GM04503 (cell line): ENCODE measurements around the gene DUSP15.

Source experiments
- DNase-seq: peaks from one replicate; pipeline ENCODE4 v3.0.0-alpha.2; 2012; ENCODE audit warnings: low read depth

Gene DUSP15

GRCh38 chr20:31894980-31895675 is 24.8 kb upstream of the DUSP15 start:
- peak; percentile 67 for DNase-seq

GRCh38 chr20:31890646-31891045 is 20.3 kb upstream of the DUSP15 start:
- no peak for DNase-seq

- DNase-seq = no peak
Observed at GRCh38 chr20:31883829-31884228, 13.5 kb upstream of the DUSP15 start.

- DNase-seq = no peak
Observed at GRCh38 chr20:31881945-31882344, 11.6 kb upstream of the DUSP15 start.

DNA sequence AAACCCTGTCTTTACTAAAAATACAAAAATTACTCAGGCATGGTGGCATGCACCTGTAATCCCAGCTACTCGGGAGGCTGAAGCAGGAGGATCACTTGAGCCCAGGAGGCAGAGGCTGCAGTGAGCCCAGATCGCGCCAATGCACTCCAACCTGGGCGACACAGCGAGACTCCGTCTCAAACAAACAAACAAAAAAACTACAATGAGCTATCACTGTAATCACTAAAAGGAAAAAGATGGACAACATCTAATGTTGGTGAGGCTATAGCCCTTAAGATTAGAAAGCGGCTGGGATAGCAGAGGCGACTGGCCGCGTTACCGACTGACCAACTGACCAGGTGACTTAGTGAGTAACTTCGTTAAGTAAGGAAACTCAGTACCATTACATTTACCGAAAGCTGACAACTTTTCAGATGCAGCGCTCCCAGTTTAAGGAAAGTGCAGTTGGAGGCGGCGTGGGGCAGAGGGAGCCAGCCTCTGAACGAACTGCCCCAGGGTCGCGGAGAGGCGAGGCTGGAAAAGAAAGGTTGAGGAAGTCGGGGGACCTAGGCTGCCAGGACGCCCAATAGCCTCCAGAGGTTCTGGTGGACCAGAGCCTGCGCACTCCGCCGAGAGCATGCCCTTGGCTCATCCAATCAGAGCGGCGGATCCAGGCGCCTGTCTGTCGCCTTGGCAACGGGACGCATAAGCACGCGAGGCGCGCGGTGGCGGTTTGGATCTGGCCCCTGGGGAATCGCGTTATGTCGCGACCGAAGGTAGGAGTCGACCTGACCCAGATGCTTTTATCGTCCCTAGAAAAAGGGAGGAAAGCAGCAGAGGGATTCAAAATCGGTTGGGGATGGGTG is 9.0 kb upstream of the DUSP15 start:
- peak; percentile 70 for DNase-seq

GRCh38 chr20:31877684-31878083 is 7.4 kb upstream of the DUSP15 start:
- no peak for DNase-seq

DNA sequence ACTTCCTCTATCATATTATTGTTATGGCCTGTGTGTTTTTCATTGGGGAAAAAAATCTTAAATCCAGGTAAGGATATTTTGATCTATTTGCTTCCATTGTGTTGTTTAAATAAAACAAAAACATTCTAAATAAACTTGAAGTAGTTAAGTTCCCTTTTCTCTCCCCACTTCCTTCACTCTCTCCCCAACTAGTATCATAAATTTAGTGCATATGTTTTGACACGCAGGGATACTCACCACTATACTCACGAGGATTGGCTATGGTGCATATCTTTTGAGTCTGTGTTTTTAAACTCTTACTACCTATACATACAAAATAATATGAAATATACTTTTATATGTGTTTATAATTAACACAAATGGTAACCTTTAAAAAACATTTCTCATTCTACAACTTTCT is 5.3 kb upstream of the DUSP15 start:
- no peak for DNase-seq

GRCh38 chr20:31872406-31872805 is 2.1 kb upstream of the DUSP15 start:
- no peak for DNase-seq

DNA sequence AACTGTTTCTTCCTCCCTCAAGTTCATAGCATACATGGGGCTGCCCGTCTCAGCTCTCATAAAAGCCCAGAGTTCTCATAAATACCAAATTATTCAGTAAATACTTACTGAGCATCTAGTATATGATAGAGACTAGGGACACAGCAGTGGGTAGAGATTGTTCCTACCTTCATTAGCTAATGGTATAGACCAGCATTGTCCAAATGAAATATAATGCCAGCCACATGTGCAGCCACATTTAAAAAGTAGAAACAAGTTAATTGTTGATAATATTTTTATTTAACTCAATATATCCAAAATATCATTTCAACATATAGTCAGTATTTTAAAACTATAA is 1.3 kb upstream of the DUSP15 start:
- DNase-seq = no peak

- no peak for DNase-seq
Observed at GRCh38 chr20:31870726-31871617, 645 bp upstream of the DUSP15 start.

GRCh38 chr20:31869673-31869941 is 720 bp downstream of the DUSP15 start:
- no peak for DNase-seq

DNA sequence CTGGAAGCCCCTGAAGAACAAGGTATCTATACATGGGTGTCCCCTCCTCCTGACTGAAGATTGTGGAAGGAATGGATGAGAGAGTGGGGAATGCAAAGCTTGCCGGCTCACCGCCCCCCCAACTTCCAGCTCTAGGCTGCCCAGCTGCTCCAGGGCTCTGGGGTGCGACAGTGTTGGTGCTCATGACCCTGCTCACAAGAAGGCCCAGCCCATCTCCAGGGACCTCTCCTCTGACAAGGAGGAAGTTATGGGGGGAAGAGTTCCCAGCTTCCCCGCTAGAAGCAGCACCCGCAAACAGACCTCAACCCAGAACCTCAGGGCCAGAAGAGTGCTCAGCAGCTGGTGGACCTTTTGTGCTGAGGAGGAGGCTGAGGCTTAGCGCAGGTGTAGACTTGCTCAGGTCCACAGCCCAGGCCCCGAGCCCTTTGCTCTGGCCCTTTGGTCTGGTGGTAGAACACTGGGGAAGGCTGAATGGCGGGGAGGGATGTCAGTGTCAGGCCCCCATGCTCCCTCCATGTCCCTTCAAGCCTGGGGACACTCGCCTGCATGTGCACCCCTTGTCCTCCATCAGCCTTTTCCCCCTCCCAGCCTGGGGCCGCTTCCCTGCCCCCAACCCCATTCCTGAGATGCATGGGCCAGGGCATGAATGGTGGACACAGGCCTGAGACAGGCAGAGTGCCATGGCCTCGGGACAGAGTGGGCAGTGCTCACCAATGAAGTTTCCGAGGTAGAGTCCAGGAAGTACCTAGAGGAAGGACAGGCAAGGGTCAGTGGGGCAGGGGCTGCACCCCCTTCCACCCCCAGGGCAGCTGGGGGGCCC is 1.3 kb downstream of the DUSP15 start:
- no peak for DNase-seq

DNA sequence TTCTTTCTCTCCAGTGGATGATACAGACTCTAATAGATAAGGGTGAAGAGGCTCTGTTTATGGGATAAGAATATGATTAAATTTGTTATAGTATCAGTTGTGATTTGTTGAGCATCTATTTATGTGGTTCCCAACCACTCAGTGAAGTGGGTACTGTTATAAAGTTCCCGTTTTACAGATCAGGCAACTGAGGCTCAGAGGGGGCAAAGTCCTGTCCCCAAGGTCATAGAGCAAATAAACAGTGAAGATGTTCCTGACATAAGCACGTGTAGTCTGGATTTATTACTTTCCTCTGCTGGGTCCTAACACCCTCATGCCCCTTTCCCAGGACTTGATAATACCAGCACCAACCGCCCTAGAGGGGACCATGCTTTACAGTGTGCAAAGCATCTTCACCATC is 4.1 kb downstream of the DUSP15 start:
- no peak for DNase-seq

DNA sequence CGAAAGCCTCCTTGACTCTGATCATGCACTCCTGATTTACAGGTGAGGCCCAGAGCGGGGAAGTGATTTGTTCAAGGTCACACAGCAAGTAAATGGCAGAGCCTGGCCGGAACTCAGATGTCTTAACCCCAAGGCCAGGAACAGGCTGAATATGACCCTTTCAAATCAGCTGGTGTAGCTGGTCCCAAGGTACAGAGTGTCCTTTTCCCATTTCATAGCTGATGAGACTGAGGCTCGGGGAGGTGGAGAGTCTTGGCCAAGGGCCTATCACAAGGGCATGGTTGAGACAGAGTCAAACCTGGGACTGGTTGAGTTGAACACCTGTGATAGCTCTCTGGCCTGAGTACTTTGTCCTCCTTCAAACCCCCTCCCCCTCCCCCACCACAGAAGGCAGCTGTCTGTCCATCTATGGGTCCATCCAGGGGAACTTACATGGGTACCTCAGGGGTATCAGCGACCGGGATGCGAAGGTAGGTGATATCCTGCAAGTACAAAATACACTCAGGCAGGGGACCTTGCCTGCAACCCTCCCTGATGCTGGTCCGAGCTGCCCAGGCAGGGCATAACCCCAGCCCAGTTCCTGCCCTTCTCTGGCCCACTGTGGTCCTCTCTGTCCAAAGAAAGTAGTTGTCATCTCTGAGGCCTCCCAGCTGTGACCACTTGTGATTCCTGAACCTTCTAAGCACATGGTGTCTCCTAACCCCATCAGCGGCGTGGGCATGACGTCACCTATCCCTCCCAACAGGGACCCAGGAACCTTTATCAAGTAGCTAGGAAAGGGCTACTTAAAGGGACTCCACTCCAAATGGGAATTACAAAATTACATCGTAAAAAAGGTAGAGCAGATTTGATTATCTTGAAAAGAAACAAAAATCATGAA is 5.6 kb downstream of the DUSP15 start:
- DNase-seq = no peak

DNA sequence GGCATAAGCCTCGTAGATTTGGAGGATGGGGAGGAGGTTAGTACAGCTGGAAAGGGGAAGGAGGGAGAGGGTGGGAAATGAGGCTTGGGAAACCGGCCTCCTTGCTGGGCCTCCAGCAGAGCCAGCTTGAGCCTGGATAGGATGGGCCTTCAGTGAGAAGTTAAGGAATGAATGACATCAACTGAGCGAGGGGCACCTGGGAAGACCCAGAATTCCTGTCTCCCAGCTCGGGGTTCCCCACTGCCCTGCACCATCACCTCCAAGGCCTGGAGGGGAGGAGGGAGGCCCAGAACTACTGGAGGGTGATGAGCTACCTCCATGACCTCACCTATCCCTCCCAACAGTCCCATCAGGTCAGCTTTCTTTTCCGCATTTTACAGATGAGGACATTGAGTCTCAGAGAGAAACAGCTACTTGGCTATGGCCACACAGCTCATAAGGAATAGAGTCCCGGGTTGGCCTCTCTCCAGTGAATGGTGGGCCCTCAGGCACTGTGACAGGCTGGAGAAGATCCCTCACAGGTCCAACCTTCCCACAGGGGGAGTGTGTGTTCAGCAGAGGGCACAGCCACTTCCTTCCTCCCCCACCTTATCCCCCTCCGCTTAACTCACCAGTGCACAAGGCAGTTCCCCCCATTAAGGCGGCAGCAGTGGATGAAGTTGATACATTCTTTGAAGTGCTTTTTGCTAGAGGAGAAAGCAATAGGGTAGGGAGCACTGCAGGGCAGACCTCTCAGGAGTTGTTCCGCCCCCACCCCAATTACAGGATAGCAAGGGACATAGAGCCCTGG is 6.8 kb downstream of the DUSP15 start:
- no peak for DNase-seq

GRCh38 chr20:31862506-31862905 is 7.8 kb downstream of the DUSP15 start:
- DNase-seq = no peak

GRCh38 chr20:31862157-31862470 is 8.2 kb downstream of the DUSP15 start:
- no peak for DNase-seq

DNA sequence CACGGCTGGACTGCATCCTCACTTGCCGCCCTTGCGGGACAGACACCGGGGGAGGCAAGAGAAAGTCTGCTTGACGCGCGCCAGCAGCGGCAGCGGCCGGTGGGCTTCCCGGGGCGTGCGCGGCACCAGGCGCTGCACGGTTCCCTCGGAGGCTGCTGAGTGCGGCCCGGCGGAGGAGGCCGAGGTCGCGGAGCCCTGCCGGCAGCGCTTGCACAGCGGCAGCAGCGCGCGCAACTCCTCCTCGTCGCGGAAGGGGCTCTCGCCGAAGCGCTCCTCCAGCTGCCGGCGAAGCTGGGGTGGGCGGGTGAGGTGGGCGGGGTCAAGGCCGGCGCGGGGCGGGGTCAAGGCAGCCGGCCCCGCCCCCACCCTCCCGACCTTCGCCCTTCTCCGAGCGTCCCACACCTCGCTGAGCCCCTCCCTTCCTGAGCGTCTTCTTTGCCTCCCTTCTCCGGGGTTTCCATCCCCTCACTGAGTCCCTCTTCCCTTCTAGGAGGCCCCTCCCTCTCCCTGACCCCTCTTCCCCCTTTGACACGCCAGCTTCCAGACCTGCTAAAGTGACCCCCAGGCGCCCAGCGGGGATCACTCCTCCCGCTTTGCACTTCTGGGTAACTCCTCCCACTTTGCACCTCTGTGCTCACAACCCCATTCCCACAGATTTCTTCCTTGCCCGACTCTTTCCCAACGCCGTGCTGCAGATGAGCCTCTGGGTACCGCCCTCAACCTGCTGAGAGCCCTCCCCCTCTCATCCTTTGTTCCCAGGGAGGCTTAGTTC is 8.8 kb downstream of the DUSP15 start:
- no peak for DNase-seq

GRCh38 chr20:31861135-31861384 is 9.3 kb downstream of the DUSP15 start:
- no peak for DNase-seq
